HG03432 (cell line): Measurements from ENCODE around the gene IL1R2.
"Not testable (repeated sequence)": the region's sequence is repeated elsewhere in the genome, so short reads cannot be mapped to it uniquely, and the experiment has no call there.

Experiments
- ATAC-seq: cut with Tn5 transposase; IDR thresholded peaks from one replicate; pipeline ENCODE4 v1.9.1; 2021; ENCODE audit warnings: mild to moderate bottlenecking, moderate library complexity; ENCODE audit not compliant: unreplicated experiment

Gene IL1R2

GRCh38 chr2:102057502-102058292, 65.9 kb downstream of the IL1R2 start:
- no peak for ATAC-seq

- no peak for ATAC-seq
Measured at GRCh38 chr2:102058293-102058833, 66.6 kb downstream of the IL1R2 start.

- ATAC-seq: no peak
Measured at GRCh38 chr2:102059151-102059550, 67.4 kb downstream of the IL1R2 start.

- ATAC-seq: no peak
Measured at GRCh38 chr2:102060047-102060446, 68.3 kb downstream of the IL1R2 start.

GRCh38 chr2:102060792-102061191, 69.0 kb downstream of the IL1R2 start:
- ATAC-seq: no peak

- ATAC-seq: no peak
Measured at GRCh38 chr2:102061286-102061699, 69.5 kb downstream of the IL1R2 start.

GRCh38 chr2:102061962-102062795, 70.4 kb downstream of the IL1R2 start:
- ATAC-seq: no peak

GRCh38 chr2:102062802-102063201, 71.0 kb downstream of the IL1R2 start:
- ATAC-seq: no peak

GRCh38 chr2:102063487-102063911, 71.7 kb downstream of the IL1R2 start:
- ATAC-seq: no peak

GRCh38 chr2:102063941-102064678, 72.3 kb downstream of the IL1R2 start:
- no peak for ATAC-seq

GRCh38 chr2:102064679-102065674, 73.2 kb downstream of the IL1R2 start:
- ATAC-seq: no peak

- ATAC-seq: no peak
Measured at GRCh38 chr2:102065675-102066252, 74.0 kb downstream of the IL1R2 start.

- no peak for ATAC-seq
Measured at GRCh38 chr2:102066554-102066953, 74.8 kb downstream of the IL1R2 start.

GRCh38 chr2:102068126-102068525, 76.4 kb downstream of the IL1R2 start:
- ATAC-seq: not testable (repeated sequence)

GRCh38 chr2:102069311-102069974, 77.7 kb downstream of the IL1R2 start:
- ATAC-seq: no peak

- ATAC-seq: no peak
Measured at GRCh38 chr2:102070058-102070642, 78.4 kb downstream of the IL1R2 start.

- no peak for ATAC-seq
Measured at GRCh38 chr2:102072741-102073140, 81.0 kb downstream of the IL1R2 start.

GRCh38 chr2:102073168-102073724, 81.5 kb downstream of the IL1R2 start:
- no peak for ATAC-seq
